Gastroesophageal sphincter (tissue), 2 donors: ENCODE measurements around the gene SLC25A47.

ENCODE experiments used
- EP300 ChIP-seq: sonication (generic); formaldehyde crosslinking; IDR thresholded peaks from one replicate; pipeline ENCODE4 v1.6.1; 2017; ENCODE audit warnings: antibody characterized with exemption, mild to moderate bottlenecking
- POLR2AphosphoS5 ChIP-seq: sonication (generic); formaldehyde crosslinking; IDR thresholded peaks from one replicate; pipeline ENCODE4 v1.6.1; 2017; ENCODE audit warnings: antibody characterized with exemption

DNA sequence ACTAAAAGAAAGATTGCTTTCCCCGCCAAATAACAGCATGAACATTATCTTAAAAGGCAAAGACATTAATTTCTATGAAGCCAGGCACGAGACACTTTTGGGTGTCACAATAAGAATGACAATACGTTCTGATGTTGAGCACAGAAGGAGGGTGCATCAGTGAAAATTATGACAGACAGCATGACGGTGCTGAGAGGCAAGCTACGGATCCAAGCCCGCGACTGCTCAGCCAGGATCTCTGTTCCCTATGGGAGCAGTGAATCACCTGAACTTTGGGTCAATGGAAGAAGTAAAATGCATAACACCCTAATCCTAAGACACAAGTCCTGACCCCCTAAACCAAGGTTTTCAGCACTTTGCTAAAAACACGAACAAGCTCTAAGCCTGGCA lies 51.7 kb downstream of the SLC25A47 start:
- TF ChIP-seq EP300 (no peak), POLR2AphosphoS5 (no peak)
